GM19395 (cell line): ENCODE results near the gene AREL1.

Experiments
- ATAC-seq: cut with Tn5 transposase; IDR thresholded peaks from one replicate; pipeline ENCODE4 v1.9.1; 2021; ENCODE audit warnings: mild to moderate bottlenecking, moderate library complexity; ENCODE audit not compliant: unreplicated experiment

The AREL1 gene

DNA sequence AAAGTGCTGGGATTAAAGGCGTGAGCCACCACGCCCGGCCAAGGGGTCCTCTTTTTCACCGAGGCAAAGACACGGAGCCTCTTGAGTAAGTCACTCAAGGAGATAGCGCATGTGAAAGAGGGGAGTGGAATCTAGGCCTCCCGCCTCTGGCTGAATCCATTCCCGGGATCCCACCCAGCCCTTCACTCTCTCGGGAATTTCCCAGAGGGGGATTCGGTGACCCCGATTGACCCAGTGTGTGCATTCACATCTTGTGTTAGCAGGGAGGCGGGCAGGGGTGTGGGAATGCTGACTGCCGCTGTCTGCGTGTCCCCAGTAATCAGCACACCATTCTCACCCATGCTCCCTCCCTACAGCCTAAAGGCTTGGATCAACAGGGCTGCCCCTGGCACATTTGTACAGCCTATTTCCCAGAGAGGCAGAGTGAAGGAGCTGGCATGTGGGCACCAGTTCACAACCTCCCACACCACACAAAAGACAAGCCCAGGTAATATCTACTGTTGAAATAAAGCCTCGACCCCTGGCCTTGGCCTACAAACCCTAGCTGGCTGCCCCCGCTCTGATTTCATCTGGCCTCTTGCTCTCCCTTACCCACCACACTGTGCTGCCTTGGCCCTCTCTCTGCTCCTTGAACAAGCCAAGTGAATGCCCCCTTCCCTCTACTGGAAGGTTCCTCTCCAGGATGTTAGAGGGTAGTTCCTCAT is 99.5 kb downstream of the AREL1 start:
- ATAC-seq: no peak

DNA sequence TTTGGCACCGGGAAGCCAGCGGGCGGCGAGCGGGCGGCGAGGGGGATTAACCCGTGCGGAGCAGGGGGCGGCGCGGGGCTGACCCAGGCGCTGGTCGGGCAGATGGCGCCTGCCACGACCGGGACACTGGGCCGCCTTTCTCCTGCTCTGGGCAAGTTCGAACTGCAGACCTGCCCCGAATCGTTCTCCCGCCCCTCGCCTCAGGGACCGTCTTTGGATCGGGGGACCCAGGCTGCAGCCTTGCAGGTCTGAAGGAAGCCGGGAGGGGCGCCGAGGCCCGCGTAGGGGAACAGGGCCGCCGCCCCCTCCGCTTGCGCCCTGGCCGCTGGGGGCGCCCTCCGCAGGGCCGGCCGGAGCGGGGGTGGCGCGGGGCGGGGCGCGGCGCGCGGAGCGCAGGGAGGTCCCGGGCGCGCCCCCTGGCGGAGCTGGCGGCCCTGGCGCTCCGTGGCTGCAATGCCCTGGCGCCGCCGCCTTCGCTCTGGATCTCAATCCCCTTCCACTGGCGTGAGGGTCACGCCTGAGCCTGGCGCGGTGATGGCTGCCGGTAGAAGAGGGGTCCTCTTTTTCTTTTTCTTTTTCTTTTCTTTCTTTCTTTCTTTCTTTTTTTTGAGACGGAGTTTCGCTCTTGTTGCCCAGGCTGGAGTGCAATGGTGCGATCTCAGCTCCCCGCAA is 100.4 kb downstream of the AREL1 start:
- no peak for ATAC-seq

DNA sequence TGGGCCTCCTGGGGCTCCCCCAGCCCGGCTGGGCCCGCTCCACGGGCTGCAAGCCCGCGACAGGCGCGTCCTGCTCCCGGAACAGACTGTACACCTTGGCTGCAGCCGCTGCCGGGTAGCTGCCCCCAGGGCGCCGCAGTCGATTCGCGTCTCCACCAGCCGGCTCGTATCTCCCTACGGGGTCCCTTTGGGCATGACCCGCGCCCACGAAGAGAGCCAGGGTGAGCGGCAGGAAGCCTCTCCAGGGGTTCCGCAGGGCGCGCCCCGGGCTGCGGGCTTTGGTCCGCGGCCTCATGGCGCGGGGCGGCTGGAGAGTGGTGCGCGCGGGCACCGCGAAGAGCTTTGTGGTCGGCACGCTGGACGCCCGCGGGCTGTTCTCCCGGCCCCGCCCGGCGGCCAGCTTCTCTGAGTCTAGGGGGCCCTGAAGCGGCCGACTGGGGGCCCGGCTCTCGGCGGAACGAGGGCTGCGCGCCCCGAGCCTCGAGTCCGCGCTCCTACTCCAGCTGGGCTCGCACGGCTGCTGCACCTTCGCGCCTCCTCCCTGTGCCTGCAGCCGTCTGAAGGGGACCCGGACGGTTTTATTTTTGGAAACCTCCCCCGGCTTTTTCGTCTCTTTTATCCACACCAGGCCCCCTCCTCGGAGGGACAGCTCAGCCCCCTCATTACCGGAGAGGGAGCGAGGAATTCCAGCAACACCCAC is 101.1 kb downstream of the AREL1 start, which contains the start of gene LTBP2:
Gene LTBP2, minus strand, starts transcription at position 588 of the 700 bp plus-strand sequence. Its CDS starts 293 bp downstream, at position 295.
- no peak for ATAC-seq
